Measurements from ENCODE around the gene NPR3.

Gene NPR3

GRCh38 chr5:32709750-32710549, 1.2 kb upstream of the NPR3 start:
- peak overlapping the region; percentile 78 for H3K4me3 ChIP-seq (ENCODE audit: low read depth, low read length)
- DNase-seq (ENCODE audit: low read depth) = no peak

GRCh38 chr5:32711362-32711680, 200 bp downstream of the NPR3 start:
- no peak for DNase-seq (ENCODE audit: low read depth)
- peak overlapping the region; percentile 78 for H3K4me3 ChIP-seq (ENCODE audit: low read depth, low read length)

- peak overlapping the region; percentile 78 for H3K4me3 ChIP-seq (ENCODE audit: low read depth, low read length)
- no peak for DNase-seq (ENCODE audit: low read depth)
Observed at GRCh38 chr5:32711681-32712480, 760 bp downstream of the NPR3 start.

GRCh38 chr5:32712481-32713360, 1.6 kb downstream of the NPR3 start:
- no peak for DNase-seq (ENCODE audit: low read depth)
- H3K4me3 ChIP-seq (ENCODE audit: low read depth, low read length) = peak overlapping the region; percentile 78

GRCh38 chr5:32713361-32713769, 2.2 kb downstream of the NPR3 start:
- no peak for DNase-seq (ENCODE audit: low read depth)
- H3K4me3 ChIP-seq (ENCODE audit: low read depth, low read length) = peak overlapping the region; percentile 78

GRCh38 chr5:32713770-32714381, 2.8 kb downstream of the NPR3 start:
- DNase-seq (ENCODE audit: low read depth) = no peak
- H3K4me3 ChIP-seq (ENCODE audit: low read depth, low read length) = peak overlapping the region; percentile 78

GRCh38 chr5:32714836-32715235, 3.7 kb downstream of the NPR3 start:
- no peak for DNase-seq (ENCODE audit: low read depth)
- H3K4me3 ChIP-seq (ENCODE audit: low read depth, low read length) = peak overlapping the region; percentile 78

DNA sequence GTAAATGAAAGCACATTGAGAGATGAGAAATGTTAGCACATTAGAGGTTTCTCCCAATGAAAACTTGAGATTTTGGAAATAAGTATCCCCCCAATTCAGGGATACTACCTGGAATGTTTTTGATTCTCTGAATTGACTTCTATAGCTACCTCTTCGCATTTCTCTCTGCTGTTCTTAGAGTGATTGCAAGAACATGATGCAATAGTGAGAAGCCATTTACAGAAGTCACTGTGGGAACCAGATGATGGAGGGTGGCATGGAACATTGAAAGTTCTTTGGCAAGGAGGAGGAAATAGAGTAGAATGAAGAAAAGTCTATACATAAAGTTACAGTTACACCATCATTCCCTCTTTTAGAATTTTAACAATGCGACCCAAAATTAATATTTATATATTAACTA, 9.2 kb downstream of the NPR3 start:
- DNase-seq (ENCODE audit: low read depth) = no peak

GRCh38 chr5:32721626-32722025, 10.5 kb downstream of the NPR3 start:
- no peak overlapping the region for H3K4me3 ChIP-seq (ENCODE audit: low read depth, low read length)
- no peak for DNase-seq (ENCODE audit: low read depth)

More for the DNA sequence above, 9.2 kb downstream of the NPR3 start:
- no peak overlapping the region for H3K4me3 ChIP-seq (ENCODE audit: low read depth, low read length)

GRCh38 chr5:32722957-32723356, 11.8 kb downstream of the NPR3 start:
- no peak for DNase-seq (ENCODE audit: low read depth)
- H3K4me3 ChIP-seq (ENCODE audit: low read depth, low read length) = no peak overlapping the region

DNA sequence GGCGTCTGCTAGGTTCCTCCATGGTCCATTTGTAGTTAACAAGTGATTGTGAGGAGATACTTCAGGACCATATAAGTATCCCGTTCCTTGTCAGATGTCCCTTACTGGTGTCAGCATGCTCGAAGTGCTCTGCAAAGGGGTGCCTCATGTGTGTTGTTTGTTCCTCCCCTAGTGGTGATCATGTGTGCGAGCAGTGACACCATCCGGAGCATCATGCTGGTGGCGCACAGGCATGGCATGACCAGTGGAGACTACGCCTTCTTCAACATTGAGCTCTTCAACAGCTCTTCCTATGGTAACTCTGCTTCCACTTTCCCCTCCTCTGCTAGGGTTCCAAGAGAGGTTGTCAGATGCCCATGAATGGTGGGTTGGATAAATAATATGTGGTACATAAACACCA, 13.4 kb downstream of the NPR3 start:
- no peak overlapping the region for H3K4me3 ChIP-seq (ENCODE audit: low read depth, low read length)
- DNase-seq (ENCODE audit: low read depth) = no peak

- DNase-seq (ENCODE audit: low read depth) = no peak
- H3K4me3 ChIP-seq (ENCODE audit: low read depth, low read length) = no peak overlapping the region
Observed at GRCh38 chr5:32726086-32726557, 15.0 kb downstream of the NPR3 start.

DNA sequence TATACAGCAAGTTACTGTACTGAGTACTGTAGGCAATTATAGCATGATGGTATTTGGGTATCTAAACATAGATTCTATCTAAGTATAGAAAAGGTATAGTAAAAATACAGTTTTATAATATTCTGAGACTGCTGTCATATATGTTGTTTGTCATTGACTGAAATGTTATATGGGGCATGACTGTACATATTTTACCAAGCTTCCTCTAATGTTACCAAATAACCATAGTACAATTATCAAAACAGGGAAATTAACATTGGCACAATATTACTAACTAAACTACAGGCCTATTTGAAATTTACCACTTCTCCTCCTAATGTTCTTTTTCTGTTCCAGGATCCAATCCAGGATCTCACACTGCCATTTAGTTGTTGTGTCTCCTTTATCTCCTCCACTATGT, 18.5 kb downstream of the NPR3 start:
- H3K4me3 ChIP-seq (ENCODE audit: low read depth, low read length) = no peak overlapping the region
- DNase-seq (ENCODE audit: low read depth) = no peak

- no peak for DNase-seq (ENCODE audit: low read depth)
- H3K4me3 ChIP-seq (ENCODE audit: low read depth, low read length) = no peak overlapping the region
Observed at GRCh38 chr5:32733590-32734340, 22.6 kb downstream of the NPR3 start.

- no peak overlapping the region for H3K4me3 ChIP-seq (ENCODE audit: low read depth, low read length)
- DNase-seq (ENCODE audit: low read depth) = no peak
Observed at GRCh38 chr5:32734827-32735378, 23.8 kb downstream of the NPR3 start.

DNA sequence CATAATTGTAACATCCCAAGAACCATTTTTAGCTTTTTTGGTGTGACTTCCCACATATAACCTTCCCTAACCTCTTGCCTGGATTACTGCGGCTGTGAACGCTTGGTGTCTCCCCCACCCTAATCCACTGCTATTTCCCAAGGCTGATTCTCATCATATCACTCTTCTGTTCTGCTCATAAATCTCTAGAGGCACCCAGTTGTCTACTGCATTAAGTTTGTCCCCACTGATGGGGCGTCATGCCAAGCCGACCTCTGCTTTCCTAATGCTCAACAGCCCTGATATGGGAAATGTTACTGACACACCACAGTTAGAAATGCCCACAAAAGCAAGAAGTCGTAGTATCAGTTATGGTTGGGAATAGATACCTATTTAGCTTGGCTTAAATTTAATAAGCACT, 24.4 kb downstream of the NPR3 start:
- H3K4me3 ChIP-seq (ENCODE audit: low read depth, low read length) = no peak overlapping the region
- no peak for DNase-seq (ENCODE audit: low read depth)

- no peak for DNase-seq (ENCODE audit: low read depth)
- H3K4me3 ChIP-seq (ENCODE audit: low read depth, low read length) = no peak overlapping the region
Observed at GRCh38 chr5:32736842-32737241, 25.7 kb downstream of the NPR3 start.

DNA sequence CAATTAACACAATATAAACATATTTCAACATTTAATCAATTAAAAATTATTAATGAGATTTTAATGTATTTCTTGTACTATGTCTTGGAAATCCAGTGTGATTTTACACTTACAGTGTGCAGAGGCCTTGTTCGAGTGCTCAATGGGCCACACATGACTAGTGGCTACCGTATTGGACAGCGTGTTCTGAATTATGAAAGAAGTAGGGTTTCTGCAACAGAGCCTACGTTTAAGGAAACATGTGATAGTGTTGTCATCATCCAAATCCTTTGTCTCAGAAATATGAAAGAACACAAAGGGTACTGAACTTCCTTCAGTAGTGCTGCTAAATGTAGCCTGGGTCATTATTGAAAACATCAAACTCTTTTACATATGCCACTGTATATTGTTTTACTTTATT, 29.5 kb downstream of the NPR3 start:
- DNase-seq (ENCODE audit: low read depth) = no peak
- no peak overlapping the region for H3K4me3 ChIP-seq (ENCODE audit: low read depth, low read length)
